Prostate gland (tissue), 2 donors: ENCODE data around the gene B3GNT7.

ENCODE experiments used
- POLR2A ChIP-seq: fragments of 450-650 bp; IDR thresholded peaks from one replicate; pipeline ENCODE4 v1.6.1; 2016; ENCODE audit warnings: antibody characterized with exemption, mild to moderate bottlenecking
- POLR2AphosphoS5 ChIP-seq: sonication (generic); formaldehyde crosslinking; IDR thresholded peaks from one replicate; pipeline ENCODE4 v1.6.1; 2017; ENCODE audit warnings: antibody characterized with exemption
- TF ChIP-seq, protein P1 (sequence below), 4 experiments: fragments of 200-600 bp in 2 of 4; fragments of 450-650 bp in 2 of 4; sonication (generic) in 2 of 4; IDR thresholded peaks; 1 replicate in 3 of 4; 2 replicates in 1 of 4; pipeline ENCODE4 v1.5.1; 2016 to 2019; ENCODE audit warnings: antibody characterized with exemption in 4 of 4, mild to moderate bottlenecking in 2 of 4, moderate library complexity in 2 of 4

DNA sequence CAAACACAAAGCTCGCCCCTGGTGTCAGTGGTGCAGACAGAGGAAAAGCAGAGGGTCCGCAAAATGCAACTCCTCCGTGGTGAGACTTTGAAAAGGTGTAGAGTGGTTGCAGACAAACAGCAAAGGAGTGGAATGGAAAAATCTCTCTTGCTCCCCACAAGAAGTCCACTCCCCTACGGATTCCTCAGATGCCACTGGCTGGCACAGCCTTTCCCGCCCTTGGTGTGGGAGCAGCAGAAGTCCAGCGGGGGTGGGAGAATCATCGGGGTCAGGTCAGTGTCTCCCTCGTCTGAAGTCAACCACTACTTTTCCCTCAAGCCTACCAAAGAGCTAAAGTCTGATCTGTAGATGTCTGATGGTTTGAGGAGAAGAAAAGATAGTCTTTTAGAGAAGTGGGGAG is 22.3 kb upstream of the B3GNT7 start:
- TF ChIP-seq, protein P1, sequence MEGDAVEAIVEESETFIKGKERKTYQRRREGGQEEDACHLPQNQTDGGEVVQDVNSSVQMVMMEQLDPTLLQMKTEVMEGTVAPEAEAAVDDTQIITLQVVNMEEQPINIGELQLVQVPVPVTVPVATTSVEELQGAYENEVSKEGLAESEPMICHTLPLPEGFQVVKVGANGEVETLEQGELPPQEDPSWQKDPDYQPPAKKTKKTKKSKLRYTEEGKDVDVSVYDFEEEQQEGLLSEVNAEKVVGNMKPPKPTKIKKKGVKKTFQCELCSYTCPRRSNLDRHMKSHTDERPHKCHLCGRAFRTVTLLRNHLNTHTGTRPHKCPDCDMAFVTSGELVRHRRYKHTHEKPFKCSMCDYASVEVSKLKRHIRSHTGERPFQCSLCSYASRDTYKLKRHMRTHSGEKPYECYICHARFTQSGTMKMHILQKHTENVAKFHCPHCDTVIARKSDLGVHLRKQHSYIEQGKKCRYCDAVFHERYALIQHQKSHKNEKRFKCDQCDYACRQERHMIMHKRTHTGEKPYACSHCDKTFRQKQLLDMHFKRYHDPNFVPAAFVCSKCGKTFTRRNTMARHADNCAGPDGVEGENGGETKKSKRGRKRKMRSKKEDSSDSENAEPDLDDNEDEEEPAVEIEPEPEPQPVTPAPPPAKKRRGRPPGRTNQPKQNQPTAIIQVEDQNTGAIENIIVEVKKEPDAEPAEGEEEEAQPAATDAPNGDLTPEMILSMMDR (IDR thresholded peaks at IDR 0.05), result no peak
- TF ChIP-seq POLR2A (no peak), POLR2AphosphoS5 (no peak)
